Fibroblast of skin of abdomen (primary cell): ENCODE results near the gene MRPS6.

Experiments
- DNase-seq: peaks from one replicate; pipeline ENCODE4 v3.0.0-alpha.2; 2013

The MRPS6 gene

GRCh38 chr21:34072145-34073031, 990 bp upstream of the MRPS6 start:
- peak; percentile 20 for DNase-seq

DNA sequence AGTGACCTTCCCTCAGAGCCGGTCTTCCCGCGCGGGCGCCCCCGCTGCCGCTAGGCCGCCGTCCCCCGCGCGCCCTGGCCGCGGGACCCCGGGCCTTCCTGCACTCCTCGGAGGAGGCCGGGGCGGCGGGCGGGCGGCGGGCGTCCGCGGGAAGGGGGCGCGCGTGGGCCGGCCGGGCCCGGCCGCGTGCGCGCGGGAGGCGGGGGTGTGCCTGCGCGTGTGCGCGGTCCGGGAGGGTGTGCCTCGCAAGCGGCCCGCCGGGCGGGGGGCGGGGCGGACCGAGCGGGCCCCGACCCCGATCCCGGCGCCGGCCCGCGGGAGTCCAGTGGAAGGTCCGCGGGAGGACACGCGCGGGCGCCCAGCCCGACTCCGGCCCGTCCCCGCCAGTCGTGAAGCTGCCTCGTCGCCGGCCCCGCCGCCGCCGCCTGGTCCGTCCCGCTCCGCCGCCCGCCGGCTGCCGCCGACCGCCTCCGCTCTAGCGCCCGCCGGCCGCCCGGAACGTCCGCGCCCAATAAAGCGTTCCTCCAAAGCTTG, 438 bp downstream of the MRPS6 start:
- no peak for DNase-seq

DNA sequence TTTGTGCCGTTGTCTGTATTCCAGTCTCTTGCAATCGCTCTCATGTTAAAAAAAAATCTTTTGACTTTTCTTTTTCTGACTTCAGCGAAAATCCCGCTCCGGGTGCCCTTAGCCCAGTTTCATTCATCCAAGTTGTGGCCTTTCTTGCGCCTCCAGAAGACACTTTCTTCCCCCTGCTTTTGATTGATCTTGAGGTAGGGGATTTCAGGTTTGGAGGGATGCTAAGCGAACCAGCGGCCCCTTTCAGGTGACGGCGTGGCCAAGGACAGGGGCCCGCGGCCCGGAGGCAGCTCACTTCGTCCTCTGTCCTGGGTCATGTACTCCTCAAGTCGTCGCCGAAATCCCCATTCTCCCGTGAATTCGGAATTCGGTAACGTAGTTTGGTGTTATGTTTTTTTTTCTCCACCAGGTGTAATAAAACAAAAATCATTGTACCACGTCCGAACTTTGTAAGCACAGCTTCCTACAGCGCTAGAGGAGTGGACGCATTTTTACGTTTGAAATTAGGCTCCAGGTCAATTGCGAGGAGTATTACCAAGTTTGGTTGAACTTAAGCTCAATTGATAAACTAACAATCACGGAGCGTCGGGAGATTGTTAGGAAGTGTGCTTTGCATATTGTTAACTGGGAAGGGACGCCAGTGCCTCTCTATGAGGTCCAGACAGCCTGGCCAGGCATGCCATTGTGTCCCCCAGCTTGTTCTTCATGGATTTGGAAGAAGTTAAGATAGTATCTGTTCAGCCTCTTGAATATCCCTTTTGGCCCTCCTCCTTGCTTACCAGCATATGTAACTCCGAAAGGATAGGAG, 1.1 kb downstream of the MRPS6 start:
- DNase-seq, result no peak

- no peak for DNase-seq
These were observed 1.7 kb downstream of the MRPS6 start for GRCh38 chr21:34075091-34075425.

DNA sequence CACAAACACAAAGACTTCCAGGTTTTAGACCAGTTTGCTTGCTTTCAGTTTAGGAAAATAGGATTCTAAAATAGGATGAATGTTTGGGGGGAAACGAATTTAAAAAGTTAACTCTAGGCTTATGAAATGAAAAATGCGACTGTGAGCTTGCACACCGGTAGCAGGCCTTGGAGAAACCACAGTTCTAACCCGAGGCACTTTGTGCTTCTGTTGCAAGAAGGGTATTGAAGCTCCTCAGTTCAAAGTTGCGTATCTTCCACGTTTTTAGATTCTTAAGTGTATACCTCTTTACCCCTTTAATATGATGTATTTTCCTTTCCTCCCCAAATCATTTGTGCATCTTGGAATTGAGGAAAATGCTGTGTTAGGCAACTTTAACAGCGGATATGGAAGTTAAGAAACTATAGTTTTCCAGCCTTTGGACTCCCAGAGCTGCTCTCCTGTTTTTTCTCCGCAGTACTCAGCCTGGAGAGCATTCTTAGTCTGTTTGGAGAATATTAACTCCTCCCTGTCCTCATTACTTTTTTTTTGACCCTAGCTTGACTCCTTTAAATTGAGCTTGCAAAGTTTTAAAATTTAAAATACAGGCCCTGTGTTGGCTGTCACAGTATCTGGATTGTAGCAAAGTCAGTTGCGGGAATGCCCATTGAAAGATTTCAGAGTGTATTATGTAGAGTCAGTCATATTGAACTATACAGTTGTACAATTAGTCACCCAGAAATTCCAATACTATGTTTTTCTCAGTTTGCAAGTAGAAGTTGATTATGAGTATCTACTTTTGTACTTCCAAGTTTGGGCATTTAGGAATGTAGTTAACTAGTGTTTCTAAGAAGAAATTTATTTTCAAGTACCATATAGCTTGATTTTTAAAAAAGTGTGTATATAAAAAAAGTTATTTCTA, 2.6 kb downstream of the MRPS6 start:
- DNase-seq, result peak; percentile 18

DNA sequence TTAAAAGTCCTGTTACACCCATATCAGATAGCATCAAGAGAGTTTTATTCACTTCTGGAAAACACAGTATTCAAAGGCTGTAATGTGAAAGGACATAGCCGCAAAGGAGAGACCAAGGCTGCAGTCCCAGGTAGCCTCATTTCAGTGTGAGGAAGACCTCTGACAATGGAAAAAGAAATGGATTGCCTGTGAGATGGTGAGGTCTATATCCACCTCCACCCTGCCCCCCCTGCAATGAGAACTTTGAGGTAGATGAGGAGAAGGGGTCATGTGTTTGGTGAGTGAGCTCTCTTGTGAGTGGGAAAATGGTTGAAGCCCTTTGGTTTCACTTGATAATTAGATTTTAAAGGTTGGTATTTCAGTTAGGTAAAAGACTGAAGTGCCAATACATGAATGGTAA, 3.5 kb downstream of the MRPS6 start:
- no peak for DNase-seq

DNA sequence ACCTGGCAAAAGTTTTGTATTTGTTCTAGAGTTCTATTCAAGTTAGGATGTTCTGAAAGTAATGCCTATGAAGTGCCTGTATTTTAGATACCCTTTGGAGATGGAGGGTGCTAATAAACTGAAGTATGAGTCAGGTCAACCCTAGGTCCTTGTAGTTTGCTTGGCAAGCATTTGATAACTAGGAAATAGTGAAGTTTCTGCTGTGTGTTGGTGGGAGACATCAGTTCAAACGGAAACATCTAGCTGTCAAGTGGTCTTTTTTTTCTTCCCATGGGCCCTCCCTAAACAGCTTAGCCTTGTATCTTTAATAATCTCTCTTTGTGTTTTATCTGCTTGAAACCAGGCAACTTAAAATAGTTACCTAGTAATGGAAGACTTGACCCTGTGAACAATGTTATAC, 4.5 kb downstream of the MRPS6 start:
- no peak for DNase-seq

- no peak for DNase-seq
These were observed 5.5 kb downstream of the MRPS6 start for GRCh38 chr21:34078915-34079314.

GRCh38 chr21:34080710-34081109, 7.3 kb downstream of the MRPS6 start:
- DNase-seq, result no peak

DNA sequence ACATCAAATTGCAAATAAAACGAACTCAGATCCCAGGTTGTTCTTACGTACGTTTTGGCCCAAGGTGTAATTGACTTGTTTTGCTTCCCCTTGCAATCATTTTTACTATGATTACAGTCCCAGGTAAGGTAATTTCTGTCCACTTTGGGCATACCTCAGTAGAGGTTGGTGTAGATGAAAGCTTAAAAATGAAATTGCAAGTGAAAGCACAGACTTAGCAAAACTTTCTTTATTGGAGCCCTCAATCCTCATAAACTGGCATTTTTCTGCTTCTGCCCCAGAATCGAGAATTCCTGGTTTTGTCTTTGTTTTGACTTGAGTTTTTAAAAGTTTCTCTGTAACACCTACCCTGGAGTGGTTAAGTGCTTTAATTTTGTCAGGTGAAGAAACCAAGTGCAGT, 9.4 kb downstream of the MRPS6 start:
- no peak for DNase-seq

GRCh38 chr21:34083357-34083756, 10.0 kb downstream of the MRPS6 start:
- no peak for DNase-seq

DNA sequence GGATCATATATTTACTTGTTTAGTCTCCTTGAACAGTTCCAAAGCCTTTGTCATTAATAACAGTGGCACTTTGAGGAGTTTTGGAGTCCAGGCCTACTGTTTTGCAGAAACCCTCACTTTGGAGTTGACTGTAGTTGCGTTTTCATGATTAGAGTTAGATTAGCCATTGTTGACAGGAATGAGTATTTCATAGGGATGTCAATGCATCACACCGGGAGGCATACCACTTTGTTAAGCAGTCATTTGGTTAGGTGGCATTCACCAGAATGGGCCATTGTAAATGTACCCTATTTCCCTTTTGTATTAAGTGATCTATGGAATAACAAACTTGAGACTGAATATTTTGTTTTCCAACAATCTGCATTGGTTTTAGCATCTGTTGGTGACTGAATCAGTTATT, 11.8 kb downstream of the MRPS6 start:
- DNase-seq, result no peak

- no peak for DNase-seq
These were observed 13.5 kb downstream of the MRPS6 start for GRCh38 chr21:34086887-34087306.

GRCh38 chr21:34088752-34089151, 15.4 kb downstream of the MRPS6 start:
- no peak for DNase-seq

DNA sequence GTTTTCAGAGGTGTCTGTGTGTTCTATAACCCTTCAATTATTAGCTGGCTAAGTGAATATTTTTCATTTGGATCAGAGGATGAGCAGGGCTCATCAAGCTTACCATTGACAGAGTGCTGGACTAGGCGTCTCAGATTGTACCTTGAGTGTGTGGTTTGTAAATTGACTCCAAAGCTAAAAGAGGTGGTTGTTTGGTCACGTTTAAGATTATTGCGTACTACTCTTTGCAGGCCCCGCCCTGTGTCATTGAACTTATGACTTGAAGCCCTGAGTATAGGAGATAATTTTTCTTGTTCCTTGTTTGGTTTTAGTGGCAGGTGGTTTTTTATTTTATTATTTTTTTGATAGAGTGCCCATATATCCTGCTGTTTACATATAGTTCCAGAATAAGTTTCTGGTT, 17.7 kb downstream of the MRPS6 start:
- DNase-seq, result no peak

DNA sequence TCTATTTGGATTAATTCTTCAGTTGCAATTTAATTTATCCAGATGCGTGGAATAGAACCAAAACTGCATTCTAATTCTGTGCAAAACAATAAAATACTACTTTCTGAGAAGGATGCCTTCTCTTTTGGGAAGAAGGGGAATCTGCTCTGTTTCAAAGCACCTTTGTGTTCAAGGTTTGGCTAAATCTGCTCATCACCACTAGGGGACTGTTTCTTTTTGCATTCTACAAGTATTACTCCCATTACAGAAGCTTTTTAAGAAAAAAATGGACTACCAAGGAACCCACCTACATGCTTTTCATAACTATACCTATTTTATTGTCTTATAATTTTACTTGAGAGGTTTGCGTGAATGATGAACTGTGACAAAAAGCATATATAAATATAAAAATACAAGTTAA, 18.2 kb downstream of the MRPS6 start:
- DNase-seq, result no peak

DNA sequence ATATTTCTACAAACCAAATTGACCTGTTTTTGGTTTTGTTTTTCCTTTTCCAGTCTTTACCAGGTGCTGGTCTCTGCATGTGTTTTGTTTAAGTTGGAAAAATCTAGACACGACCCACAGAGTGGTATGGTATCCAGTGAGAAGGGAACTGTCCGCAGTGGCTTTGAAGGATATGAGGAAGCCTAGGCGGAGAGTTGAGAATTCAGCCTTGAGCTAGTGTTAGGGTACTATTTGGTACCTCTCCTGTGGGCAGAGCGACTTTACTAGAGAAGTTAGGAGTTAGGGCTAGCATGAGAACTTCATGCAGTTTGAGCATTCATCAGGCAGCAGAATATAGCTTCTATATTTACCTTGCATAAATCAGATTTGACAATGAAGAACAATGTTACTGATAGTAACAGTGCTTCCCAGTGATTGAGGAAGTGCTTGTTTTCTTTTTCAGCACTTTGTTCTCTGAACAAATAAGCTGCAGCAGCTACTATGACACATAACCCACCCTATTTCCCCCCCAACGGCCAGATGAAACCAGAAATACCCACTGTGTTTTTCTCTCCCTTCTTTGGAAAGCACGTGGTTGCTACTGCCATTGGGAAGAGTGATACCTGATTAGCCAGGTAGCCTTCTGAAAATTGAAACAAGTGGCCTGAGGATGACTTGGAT, 19.0 kb downstream of the MRPS6 start:
- DNase-seq, result no peak

DNA sequence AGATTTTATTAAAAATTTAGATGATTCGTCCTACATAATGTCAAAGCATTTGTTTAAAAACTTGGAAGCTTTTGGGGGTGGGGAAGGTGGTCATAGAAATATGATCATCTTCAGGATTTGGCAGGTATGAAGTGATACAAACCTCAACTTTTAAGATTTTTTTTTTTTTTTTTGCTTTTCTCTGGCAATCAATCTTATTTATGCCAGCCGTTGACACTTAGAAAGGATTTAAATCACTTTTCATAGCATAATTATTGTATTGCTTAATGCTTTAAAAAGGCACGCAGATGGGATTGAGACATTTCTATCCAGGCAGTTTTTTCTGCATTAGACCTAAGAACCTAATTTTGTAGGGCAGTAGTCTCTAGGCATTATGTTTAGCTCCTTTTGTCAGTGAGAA, 19.7 kb downstream of the MRPS6 start:
- DNase-seq, result no peak

- DNase-seq, result no peak
These were observed 21.6 kb downstream of the MRPS6 start for GRCh38 chr21:34094949-34095348.

DNA sequence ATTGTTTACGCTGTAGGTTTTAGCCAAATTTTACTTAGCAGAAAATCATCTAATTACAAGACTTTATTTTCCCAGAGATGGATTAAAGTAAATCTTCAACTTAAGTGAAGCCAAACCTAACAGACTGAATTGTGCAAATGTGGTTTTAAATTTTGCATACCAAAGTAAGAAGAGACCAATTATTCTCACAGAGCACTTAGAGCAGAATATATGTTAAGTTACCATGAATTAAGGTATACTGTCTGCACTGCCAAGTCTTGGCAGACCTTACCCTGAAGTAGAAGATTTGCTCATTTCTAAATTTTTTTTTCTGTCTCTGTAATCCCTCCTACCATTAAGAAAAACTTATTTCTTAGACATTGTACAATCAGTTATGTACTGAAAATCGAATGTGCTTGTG, 24.1 kb downstream of the MRPS6 start:
- DNase-seq, result no peak

GRCh38 chr21:34100337-34100736, 27.0 kb downstream of the MRPS6 start:
- DNase-seq, result no peak

DNA sequence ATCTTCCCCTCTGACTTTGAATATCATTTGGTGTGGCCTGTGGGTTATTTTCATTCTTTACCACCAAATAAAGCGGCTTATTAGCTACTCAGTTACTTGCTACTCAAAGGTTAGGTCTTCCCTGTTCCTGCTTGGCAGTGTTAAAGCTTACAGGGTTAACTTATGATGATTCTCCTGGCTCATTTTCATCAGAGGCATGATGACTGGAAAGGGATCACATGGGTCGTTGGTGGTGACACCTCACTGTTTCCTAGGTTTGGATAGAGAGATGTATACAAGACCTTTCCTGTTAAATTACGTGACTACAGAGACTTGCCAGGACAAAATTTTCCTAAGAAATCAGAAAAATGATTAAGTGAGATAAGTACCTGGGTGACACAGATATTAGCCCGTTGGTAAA, 27.4 kb downstream of the MRPS6 start:
- no peak for DNase-seq
